T-helper 9 cell (primary cell): ENCODE results near the gene ALDH3A1.

Experiments used
- DNase-seq: peaks from one replicate; pipeline ENCODE4 v3.0.0-alpha.2; 2020

ALDH3A1 gene

DNA sequence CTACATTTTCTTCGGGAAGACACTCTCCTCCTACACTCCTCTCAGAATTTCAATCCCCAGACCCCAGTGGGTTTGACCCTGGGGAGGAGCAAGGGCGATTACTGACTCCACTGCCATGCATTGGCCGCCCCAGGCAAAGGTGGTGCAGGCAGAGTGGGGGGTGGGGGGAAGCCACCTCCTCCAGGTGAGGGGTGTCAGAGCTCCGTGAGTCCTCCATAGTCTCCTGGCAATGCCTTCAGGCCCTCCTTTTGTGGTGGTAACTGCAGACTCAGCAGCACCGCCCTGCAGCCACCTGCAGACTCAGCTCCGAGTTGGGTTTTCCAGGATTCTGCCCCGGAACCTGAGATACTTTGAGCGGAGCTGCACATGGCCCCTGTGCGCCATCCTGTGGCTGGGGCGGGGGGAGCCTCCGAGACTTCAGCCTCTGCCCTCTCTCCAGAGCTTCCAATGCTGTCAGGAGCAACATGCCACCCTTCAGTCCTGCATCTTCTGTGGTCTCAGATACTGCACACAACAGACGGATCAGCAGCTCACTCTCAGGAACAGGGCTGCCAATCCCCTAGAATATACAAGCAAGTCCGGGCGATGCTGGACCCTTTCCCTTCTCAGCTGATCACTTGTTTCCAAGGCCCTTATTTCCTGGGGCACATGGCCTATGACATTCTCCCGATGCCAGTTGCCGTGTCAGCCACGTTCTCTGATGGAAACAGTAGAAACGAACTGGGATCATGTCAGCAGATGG lies 29.3 kb downstream of the ALDH3A1 start:
- no peak for DNase-seq

DNA sequence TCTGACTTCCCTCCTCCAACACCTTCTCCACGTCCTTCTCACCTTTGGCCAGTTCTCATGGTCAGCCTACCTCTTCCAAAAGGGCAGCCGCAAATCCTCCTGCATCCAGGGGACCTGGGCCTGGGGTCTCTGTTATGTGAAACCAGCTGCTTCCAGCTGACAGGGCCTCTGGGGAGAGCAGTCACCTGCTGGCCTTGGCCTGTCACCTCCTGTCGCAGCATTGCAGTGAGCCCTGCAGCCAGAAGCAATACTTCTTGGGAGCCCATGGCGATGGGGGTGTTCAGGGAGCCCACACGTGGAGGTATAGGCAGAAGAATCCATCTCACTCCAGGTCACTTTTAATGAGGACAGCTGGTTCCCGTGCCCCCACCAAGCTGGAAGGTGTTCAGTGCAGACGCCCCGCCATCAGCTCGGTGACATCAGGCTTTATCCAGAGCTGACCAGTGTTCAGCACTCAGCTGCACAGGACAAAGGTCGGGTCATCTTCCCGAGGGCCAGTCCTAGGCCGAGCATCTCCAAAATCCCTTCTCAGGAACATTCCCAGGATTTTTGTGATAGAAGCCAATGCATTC lies 30.0 kb downstream of the ALDH3A1 start:
- no peak for DNase-seq

DNA sequence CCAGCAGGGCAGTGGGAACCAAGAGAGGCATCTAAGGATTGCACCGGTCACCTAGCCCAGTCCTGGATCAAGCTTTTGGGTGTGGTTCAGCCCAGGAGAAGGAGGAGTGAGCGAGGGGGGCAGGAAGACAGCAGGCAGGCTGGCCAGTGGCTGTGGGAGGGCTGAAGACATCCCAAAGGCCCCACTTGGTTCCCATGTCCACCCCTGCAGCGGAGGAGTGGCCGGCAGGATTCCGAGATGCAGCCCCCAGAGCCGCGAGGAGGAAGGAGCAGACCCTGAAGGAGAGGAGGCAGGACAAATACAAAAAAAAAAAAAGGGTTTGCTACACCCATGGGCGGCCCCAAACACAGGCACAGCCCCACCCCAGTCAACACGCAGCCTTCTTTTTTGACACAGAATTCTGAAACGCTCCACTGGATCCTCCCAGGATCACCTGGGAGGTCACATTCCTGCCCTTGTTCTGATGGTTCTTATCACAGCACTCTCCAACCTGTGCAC lies 30.6 kb downstream of the ALDH3A1 start:
- DNase-seq, result no peak

DNA sequence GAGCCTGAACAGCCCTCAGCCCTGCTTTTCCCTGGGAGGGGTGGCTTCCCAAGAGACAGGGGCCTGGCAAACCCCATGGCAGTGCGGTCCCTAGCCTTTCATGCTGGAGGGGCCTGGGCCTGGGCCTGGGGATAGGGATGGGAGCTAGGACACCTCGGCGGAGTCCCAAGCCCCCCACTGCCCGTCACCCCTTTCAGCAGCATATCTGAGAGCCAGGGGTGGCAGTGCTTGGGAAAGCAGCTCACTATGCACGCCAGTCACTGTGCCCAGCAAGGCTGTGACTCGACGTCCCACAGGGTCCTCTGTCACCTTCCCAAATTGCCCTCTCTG lies 31.1 kb downstream of the ALDH3A1 start:
- no peak for DNase-seq

DNA sequence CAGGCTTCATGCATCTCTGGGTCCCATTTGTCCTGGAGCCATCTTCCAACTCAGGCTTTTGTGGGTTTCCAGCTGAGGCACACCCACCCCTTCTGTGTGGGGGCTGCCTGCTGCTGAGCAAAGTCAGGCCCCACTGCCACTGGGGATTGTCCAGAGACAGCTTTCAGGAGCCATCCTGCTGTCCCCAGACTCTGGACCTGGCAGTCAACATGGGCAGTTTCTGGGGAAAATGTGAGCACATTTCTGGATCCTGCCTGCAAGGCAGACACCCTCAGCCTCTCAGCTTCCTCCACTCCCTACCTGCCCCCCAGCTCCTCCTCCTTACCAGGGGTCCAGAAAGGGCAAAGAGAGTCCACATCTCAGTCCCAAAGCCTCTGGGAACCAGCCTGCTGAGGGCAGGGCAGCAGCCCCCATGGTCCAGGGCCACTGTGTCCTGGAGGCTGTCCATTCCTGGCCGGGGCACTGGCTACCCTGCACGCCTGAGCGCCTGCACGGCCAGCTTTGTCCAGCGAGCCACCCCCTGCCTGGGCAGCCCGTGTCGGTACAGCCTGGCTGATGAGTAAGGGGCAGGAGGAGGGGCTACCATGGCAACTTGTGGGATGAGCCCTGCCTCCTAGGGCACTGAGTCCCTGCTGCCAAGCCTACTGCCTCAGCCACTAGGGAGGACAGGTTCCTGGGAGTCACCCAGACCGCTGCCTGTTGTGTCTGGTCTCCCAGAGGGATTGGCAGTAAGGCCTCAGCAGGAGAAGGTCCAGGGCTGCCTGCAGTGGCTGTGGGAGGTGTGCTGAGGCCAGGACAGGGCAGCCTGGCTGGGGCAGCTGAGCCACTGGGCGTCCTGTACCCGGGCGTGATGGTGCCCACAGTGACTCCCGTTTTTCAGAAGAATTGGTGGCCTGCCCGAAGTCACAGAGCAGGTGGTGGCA lies 31.7 kb downstream of the ALDH3A1 start, which contains the start of gene SLC47A2:
Gene SLC47A2, minus strand, starts transcription at position 477 of the 923 bp plus-strand sequence. Its CDS starts 29 bp downstream, at position 448.
- DNase-seq, result no peak

DNA sequence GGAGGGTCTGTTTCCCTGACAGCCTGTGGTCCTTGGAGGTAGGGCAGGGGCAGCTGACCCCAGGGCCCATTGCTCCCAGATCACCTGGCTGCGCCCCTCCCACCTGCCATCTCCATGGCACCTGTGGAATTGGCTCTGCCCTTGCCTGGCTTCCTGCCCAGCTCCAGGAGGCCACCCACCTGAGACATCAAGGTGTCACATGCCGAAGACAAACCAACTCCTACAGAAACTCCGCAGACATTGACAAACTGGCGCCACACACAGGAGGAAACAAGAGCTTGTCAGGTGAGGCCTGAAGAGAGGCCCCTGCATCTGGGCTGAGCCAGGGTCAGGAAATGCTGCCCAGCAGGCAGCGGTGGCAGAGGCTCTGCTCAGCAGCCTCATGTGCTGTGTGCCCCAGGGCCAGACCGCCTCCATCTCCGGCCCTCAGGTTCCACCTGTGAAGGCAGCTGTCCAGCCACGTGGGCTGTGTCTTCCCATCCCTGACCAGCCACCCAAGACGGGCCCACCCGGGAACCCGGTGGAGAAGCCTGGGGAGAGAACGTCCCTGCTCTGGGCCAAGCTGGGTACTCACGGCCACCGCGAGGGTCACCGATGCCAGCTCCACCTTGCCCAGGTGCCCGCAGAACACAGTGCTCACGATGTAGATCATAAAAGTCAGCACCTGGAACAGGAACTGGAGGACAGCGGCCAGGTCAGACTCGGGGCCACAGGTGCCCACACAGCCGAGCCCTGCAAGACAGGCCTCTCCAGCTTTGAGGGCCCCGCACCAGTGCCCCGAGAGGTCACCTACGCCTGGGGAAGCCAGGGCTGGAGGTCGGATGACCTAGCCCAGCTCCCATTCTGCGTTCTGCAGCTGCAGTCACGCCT lies 33.3 kb downstream of the ALDH3A1 start:
- no peak for DNase-seq

DNA sequence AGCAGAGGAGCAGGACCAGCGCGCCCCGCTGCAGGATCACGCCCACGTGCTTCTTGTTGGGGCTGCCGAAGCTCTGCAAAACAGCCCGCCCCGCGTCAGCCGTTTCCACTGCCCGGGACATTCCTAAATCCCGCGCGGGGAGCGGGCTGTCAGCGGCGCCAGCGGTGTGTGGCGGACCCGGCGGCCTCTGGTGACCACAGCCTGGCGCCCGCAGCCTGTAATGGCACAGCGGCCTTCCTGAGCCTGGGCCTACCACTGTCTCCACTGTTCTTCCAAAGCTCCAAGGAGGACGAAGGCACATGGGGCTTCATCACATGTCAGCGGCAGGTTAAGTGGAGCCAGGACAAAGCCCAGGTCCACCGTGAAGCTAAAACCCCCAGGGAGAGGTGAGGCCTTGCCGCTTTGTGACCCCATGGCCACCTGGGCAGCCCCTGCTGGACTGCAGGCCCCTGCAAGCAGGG lies 34.2 kb downstream of the ALDH3A1 start:
- no peak for DNase-seq

DNA sequence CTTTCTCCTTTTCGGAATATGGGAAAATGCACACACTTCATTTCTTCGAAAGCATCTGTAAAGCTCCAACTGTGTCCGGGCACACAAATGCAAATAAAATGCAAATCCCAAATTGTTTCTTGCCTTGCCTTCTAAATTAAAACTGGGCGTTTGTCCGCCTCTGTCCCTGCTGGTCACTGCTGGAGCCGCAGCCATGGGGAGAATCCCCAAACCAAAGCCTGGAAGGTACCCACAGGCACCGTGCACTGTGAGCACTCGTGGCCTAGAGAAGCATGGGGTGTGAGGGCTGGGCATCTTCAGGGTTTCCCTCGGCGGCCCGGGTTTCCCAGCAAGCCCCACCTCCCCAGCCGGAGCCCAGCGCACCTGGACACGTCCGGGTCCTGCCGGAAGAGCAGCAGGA lies 34.6 kb downstream of the ALDH3A1 start:
- DNase-seq, result no peak

DNA sequence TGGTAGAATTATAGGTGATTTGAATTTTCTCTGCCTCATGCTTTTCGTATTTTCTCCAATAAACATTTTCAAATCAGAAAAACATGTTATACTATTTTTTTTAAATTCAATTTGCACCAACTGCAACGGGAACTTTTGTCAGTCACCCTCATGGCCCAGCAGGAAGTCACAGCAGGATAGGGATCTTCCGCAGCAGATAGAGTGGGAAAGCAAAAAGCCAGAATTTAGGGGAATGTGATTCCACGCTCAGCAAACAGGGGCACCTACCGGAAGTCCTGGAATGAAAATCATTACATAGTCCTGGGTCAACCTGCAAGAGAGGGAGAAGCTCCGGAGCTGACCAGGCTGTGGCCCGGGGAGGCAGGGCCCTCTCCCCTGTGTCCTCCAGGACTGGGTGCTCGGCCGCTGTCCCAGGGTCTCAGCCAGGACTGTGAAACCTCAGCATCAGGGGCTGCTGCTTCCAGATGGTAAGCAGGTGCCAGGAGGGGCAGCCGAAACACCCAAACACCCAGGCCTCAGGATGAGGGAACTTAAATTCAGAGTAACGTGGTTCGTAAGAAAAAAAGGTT lies 35.6 kb downstream of the ALDH3A1 start:
- no peak for DNase-seq

DNA sequence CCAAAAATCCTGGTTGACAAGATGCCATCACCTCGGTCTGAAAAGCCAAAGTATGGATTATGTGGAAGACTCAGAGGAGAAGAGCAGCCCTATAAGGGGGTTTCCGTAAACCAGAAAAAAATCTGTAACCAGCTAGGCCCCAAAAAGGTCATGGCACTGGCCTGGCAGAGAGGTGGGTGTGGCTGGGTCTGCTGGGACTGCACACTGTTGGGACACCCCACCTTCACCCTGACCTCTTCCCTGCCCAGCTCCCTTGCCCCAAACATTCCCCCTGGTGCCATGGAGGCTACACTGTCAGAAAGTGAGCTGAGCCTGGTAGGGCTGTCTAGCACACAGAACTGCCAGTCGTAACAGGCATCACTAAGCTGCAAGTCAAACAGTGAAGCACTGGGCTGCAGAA lies 38.3 kb downstream of the ALDH3A1 start:
- no peak for DNase-seq

DNA sequence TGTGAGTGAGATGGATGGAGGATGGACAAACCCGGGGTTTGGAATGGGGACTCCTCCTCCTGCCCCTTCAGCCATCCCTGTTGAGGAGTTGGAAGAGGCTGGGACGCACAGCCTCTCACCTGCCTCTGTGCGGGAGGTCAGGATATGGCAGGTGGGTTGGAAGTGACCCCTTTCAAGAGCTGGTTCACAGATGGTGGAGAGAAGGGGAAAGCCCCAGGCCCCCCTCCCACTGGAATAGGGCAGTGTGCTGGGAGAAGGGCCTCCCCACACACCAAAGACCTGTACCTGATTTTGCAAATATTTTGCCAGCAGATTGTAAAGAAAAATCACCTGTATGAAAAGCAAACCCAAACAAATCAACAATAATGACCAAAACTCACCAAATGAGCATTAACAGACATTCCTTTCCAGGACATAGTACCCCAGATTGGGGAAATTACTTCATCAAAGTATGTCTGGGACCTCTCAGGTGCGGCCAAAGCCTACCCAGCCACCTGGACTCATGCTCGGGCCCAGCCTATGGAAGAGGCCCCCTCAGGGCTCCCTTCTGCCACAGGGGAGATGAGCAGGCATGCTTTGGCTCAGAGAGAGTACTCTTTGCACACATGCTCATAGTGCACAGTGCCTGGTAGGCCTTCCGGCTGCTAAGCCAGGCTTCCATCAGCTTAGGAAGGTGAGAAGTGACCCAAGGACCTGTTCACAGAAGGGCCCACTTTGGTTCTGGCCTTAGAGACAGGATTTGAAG lies 39.5 kb downstream of the ALDH3A1 start:
- no peak for DNase-seq

DNA sequence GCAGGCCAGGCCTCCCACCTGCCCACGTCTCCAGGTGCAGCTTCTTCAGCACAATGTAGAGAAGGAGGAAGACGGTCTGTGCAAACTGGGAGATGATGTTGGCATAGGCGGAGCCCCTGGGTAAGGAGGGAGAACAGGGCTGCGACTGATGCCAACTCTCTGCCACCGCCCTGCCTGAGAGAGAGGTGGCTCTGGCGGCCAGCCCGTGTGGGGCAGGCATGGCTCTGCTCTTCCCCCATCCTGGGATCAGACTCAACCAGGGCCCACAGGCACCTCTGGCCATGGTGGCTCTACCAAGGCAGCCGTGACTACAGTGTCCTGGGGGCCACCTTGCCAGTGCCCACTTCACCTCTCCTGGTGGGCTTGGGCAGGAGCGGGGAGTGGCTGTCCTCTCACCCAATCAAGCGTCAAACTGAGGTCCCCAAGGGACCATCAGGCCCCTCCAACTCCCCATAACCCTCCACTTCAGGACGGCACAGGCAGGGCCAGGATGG lies 40.3 kb downstream of the ALDH3A1 start:
- no peak for DNase-seq

DNA sequence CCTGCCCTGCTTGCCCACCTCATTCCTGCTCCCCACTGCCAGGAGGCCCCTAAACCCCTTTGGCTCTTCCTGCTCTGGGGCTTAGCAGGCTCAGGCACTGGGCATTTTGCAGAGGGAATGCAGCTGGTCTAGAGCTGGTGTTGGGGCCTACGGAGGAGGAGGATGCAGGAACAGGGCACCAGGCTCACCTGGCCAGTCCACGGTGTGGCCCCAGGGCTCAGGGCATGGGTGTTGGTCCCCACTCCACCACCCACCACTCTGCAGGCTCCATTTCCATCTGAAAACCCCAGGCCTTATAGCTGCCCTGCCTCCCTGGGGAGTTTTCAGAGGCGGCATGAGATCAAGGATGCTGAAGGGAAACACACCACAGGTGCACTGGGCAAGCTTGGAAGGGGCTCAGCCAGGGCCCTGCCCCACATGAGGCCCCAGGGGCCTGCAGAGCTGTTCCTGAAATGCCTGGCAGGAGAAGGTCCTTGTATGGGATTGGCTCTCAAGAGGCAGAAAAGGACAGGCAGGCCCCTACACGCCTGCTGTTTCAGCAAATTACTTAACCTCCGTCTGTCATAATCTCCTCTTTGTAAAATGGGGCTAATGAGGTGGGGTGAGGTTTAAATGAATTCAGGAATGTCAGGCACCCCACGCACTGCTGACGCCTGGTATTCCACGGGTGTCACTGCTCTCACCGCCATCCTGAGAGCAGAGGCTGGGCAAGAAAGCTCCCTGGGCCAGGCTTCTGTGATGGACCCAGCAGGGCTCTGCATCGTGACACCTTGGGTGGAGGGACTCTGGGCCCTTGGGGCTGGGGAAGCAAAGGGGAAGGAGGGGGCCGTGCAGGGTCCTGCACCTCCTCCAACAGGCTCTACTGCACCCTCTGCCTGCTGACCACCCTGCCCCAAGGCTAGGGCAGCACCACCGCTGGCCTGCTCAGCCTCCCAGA lies 41.0 kb downstream of the ALDH3A1 start:
- DNase-seq, result no peak

DNA sequence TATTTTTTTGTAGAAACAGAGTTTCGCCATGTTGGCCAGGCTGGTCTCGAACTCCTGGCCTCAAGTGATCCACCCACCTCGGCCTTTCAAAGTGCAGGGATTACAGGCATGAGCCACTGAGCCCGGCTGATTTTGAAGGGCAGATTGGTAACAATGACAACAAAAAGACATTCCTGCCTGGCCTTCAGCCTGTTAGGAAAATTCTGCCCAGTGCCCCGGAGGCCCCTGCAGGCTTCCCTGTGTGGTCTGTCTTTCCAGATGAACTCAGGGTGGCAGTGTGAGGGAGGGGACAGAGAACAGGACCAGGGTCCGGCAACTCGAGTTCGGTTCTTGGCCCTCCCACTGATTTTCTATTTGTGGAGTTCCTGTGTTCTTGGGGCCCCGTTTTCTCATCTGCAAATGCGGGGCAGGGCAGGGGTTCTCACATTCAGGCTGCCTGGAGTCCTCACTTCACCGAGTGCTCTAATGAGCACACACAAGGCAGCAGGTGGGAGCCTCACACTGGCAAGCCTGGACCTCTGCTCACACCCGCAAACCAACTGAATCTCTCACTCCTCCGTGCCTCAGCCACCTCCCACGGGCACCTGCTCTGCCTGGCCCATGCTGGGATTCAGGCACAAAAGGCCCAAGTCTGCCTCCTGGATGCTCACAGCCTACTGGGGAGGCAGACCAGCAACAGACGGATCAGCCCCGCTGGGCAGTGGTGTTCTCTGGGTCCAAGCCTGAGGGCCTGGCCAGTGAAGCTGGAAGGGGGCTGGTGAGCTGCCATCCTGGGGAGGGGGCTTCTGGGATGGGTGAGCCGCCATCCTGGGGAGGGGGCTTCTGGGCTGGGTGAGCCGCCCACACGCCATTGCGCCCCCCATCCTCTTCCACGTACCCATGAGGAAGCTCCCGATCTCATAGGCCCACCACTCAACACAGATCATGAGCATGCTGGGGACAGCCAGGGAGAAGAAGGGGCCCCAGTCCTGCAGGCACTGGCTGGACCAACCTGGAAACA lies 42.0 kb downstream of the ALDH3A1 start:
- no peak for DNase-seq

DNA sequence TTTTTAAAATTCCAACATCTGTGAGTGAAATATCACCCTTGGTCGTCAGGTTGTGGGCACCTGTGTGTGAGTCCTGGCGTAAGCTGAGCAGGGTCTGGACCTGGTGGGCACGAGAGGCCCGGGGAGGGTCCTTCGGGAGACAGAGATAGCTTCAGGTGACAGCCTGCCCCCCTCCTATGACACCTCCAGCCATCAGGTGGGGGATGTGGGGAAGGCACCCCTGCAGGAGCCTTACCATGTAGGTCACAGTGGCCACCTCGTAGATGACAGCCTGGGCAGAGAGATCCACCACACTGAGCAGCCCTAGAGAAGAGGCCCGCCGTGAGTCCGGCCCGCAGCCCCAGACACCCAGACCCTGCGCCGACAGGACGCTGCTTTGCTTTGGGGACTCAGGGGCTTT lies 42.9 kb downstream of the ALDH3A1 start:
- DNase-seq, result no peak

DNA sequence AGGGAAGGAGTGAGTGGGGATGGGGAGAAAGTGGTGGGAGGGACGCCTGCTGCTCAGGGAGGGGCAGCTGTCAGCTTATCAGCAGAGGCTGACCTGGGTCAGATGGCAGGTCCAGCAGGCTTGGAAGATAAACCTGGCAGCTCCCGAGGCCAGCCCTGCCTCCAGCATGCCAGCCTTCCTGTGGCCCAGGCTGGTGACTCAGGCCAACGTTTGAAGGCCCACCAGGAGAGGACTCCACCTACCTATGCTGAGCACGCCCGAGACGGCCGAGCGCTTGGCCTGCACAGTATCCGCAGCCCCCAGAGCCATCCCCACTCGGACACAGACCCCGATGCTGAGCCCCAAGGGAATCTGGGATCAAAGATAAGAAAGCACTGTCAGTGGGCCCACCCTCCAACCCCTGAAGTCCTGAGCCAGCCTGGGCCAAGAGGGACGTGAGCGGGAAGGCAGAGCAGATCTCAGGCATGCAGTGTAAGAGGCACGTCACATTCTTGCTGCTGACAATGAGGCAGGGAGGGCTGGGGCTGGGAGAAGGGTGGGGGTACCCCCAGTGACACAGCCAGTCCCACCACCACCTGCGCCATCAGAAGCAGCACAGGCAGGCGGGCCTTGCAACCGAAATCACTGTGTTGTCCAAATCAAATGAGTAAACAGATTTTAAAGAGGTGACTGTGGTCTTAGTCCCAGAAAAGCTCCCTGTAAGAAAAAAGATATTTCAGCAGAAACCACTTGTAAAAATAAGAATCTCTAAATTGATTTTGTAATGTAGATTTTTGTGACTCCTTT lies 44.1 kb downstream of the ALDH3A1 start:
- no peak for DNase-seq

DNA sequence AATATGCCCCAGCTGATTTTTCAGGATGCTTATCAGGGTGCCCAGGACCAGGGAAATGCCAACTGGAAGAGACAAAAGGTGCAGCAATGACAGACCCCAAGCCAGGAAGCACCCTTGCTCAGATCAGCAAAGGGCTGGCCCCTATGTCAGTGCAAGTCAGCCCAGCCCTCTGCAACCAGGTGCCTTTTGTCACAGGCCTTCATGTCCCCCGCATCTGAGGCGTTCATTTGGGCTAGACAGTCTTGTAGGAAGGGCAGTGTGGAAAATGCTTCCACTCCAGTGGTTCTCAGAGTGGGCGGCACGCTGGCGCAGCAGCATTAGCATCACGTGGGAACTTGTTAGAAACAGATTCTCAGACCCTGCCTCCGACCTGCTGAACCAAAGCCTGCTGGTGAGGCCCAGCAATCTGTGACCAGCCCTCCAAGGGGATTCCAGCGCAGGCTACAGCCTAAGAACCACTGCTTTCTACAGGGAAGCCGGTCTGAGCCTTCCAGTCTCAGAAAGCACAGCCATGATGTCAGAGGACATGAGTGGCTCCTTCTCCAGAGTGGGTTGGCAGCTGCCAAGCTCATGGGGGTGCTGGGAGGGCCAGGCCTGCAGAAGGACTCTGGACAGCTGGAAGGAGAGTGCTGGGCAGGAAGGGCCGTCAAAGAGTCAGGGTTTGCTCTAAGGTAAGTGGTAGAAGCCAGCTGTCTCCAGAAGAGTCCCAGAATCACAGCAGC lies 44.8 kb downstream of the ALDH3A1 start:
- no peak for DNase-seq
